HG03064 (cell line): ENCODE measurements around the gene AFF1.
A peak's percentile ranks its signal among the peaks of the same experiment; 100 is the strongest.

Experiments
- ATAC-seq: cut with Tn5 transposase; IDR thresholded peaks from one replicate; pipeline ENCODE4 v1.9.1; 2021; ENCODE audit warnings: low read depth; ENCODE audit not compliant: unreplicated experiment

The AFF1 gene

DNA sequence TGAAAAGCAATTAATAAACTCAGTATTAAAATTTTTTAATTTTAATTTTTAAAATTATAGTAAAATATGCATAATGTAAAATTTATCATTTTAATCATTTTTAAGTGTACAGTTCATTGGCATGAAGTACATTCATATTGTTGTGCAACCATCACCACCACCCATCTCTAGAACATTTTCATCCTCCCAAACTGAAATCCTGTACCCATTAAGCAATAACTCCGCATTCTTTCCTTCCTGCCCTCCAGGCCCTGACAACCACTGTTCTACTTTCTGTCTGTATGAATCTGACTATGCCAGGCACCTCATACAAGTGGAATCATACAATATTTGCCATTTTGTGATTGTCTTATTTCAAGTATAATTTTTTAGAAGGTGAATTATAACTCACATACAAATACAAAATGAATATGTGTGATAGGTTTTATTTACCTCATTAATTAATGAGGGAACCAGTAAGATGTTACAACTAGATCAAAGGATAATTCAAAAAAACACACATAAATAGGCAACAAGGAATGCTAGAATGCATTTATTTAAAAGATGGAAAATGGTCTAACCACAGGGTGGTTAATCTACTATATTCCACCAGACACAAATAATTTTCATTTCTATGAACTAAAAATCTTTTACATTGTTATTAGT lies 13.1 kb upstream of the AFF1 start:
- ATAC-seq = no peak

GRCh38 chr4:86924811-86925210 lies 10.0 kb upstream of the AFF1 start:
- ATAC-seq = no peak

DNA sequence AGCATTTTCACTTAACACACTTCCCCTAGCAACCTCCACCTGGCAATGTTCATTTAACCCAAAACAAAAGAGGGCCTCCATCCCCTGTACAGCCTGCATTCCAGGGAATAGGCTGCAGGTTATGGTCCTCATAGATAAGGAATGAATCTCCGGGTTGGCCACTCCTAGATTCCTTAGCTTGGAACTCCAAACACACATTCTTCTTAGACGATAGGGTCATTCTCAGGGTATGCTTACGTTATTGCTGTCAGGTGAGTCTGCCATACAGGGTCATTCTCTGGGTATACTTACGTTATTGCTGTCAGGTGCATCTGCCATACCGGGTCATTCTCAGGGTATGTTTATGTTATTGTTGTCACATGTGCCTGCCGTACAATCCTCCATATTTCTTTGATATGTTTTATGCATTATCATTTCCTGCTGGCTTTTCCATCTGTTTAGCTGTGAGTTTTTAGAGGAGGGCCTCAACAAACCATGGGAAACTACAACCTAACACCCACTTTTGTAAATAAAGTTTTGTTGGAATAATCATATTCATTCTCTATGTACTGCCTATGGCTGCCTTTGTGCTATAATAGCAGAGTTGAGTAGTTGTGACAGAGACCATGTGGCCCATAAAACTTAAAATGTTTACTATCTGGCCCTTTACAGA lies 8.2 kb upstream of the AFF1 start:
- no peak for ATAC-seq

DNA sequence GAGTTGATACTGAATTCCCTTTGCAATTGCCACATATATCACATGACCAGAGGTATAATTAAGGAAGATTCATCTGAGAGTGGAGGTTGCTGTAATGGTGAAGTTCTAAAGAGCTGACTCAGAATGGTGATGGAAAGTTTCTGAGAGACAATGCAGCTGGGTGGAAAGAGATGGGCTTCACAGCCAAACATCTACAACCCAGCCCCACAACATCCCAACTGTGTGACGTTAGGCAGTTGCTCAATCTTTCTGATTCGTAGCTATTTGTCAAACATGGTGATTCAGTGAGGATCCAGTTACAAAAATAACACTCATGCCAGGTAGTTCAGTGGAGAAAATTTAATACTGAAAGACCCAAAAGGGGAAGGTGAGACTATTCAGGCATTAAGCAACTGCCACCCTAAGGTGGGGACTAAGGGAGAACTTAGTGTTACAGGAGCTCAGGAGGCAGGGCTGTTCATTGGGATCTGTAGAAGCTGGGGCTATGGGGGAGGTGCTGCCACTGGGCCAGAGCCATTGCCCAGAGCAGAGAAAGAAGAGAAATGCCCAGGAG lies 6.9 kb upstream of the AFF1 start:
- ATAC-seq = no peak

GRCh38 chr4:86928400-86929255 lies 6.2 kb upstream of the AFF1 start:
- ATAC-seq = no peak

- no peak for ATAC-seq
These were observed 552 bp upstream of the AFF1 start for GRCh38 chr4:86934147-86934770.

DNA sequence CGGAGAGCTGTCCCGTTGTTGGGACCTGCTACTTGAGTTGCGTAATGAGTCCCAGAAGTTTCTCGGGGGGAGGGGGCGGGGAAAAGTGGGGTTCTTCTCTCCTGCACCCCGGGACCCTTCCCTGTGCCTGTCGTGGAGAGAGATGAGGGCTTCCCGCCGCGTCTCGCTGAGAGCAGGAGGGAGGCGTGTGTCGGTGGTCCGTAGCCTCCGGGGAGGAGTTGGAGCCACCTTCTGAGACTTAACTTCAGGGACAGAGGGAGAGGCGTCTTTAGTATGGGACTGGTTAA lies 698 bp downstream of the AFF1 start:
- ATAC-seq = no peak

- ATAC-seq = peak; percentile 26
These were observed 1.3 kb downstream of the AFF1 start for GRCh38 chr4:86935853-86936733.

GRCh38 chr4:86938771-86939520 lies 4.1 kb downstream of the AFF1 start:
- no peak for ATAC-seq

- peak; percentile 52 for ATAC-seq
These were observed 5.1 kb downstream of the AFF1 start for GRCh38 chr4:86939729-86940575.

- no peak for ATAC-seq
These were observed 6.2 kb downstream of the AFF1 start for GRCh38 chr4:86940920-86941460.

GRCh38 chr4:86942185-86942666 lies 7.4 kb downstream of the AFF1 start:
- no peak for ATAC-seq

GRCh38 chr4:86944964-86945781 lies 10.4 kb downstream of the AFF1 start:
- no peak for ATAC-seq

- no peak for ATAC-seq
These were observed 12.2 kb downstream of the AFF1 start for GRCh38 chr4:86946868-86947500.

DNA sequence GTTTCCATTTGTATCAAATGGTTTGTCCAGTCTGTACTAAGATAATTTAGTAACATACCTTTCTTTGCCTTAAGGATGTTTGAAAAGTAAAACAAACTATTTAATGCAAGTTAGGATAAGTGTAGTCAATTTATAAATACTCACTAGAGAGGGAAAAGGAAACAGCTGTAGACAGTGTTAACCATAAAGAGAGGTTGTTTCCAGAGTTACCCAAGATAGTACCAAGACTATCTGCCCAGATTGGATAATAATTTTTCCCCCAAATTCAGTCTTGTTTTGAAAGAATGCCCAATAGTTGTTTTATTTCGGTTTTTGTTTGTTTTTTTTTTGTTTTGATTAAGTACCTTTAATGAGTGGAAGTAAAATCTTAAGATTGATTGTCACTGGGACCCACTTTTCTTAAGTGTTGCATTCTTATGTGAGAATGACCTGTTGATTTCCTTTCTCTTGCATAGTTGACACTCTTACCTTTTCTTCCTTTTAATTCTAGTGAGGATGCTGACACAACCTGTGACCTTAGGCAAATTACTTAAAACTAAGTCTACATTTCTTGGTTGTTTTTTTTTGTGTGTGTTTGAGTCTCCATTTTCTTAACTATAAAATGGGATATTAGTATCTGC lies 12.8 kb downstream of the AFF1 start:
- no peak for ATAC-seq

GRCh38 chr4:86948276-86948675 lies 13.5 kb downstream of the AFF1 start:
- ATAC-seq = no peak
